HG02973 (cell line): ENCODE data around the gene TMEM131L.
"Not testable (repeated sequence)": the region's sequence is repeated elsewhere in the genome, so short reads cannot be mapped to it uniquely, and the experiment has no call there.

ENCODE experiments used
- ATAC-seq: cut with Tn5 transposase; IDR thresholded peaks from one replicate; pipeline ENCODE4 v1.9.1; 2021; ENCODE audit warnings: moderate library complexity; ENCODE audit not compliant: unreplicated experiment

Gene TMEM131L

GRCh38 chr4:153609070-153609469 is 142.9 kb downstream of the TMEM131L start:
- ATAC-seq, result not testable (repeated sequence)

GRCh38 chr4:153610623-153611376 is 144.6 kb downstream of the TMEM131L start:
- no peak for ATAC-seq

- no peak for ATAC-seq
Observed at GRCh38 chr4:153611679-153612078, 145.5 kb downstream of the TMEM131L start.

DNA sequence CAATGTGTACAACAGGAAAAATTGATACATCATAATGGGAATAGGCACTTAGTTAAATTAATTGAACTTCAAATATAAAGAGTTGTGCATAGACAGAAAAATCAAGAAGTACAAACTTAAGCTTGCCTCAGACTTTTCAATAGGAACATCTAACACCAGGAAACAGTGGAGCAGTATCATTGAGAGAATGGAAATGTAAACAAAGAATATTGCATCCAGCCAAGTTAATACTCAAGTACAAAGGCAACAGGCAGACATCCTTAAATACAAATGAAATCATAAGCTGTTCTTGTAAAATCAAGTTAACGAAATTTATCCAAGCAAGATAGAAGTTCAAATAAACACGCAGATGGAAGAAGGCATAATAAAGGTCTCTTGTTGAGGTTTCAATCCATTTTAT is 146.7 kb downstream of the TMEM131L start:
- no peak for ATAC-seq

DNA sequence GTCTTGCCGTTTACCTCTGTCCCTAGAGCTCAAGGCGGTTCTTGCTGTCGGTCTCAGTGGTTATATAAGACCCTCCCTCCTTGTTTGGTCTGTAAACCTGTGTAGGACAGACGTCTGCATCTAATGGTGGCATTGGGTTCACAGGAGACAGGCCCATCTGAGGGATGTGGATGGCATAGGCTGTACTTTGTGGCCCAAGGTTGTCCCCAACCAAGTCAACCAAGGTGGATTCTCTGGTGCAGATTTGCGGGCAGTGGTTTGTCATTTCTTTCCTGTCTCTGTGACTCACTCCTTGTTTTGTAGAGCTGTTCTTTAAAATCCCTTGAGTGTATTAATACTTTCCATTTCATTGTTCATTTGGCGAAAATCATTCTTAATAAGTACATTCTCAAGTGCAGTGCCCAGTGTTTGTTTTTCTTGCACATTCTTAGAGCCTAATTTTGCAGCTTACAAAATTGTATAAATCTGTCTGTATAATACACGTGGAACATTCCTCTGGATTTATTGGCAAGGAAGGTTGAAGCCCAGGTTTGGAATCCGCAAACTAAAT is 149.9 kb downstream of the TMEM131L start:
- ATAC-seq, result no peak

GRCh38 chr4:153618833-153619232 is 152.7 kb downstream of the TMEM131L start:
- no peak for ATAC-seq

DNA sequence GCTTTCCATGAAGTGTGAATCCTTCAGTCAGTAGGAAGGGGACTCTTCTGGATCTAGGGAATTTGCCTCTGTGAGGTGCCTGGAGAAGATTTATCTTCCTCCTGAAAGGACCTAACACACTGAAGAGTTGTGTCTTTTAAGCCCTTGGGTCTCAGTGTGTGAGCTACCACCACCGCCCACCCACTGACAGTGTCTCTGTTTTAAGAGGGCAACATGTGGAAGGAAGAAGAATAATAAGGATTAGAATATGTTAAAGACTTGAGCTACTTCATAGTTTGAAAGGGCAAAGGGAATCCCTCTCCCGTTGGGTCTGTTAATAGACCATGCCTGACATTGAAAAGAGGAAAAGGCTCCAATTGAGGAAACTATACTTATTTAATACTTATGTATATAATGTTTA is 153.7 kb downstream of the TMEM131L start:
- no peak for ATAC-seq

- no peak for ATAC-seq
Observed at GRCh38 chr4:153620352-153620751, 154.2 kb downstream of the TMEM131L start.

DNA sequence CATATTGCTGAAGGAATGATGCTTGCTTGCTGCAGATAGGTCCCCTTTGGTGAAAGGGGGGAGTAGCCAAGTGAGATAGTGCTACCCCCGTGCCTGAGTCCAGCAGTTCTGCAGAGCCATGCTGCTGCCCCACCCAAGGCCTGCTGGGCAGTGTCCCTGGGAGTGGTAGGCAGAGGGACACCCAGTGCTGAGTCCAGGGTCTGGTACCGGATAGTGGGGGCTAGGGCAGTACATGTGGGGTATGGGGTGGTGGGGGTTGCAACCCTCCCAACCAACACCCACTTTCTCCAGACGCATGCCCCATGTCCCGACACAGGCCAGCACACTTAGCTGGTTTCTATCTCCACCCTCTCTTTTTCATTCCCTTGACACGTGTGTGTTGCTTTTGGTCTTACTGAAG is 155.9 kb downstream of the TMEM131L start:
- no peak for ATAC-seq

GRCh38 chr4:153622778-153623240 is 156.6 kb downstream of the TMEM131L start:
- no peak for ATAC-seq

DNA sequence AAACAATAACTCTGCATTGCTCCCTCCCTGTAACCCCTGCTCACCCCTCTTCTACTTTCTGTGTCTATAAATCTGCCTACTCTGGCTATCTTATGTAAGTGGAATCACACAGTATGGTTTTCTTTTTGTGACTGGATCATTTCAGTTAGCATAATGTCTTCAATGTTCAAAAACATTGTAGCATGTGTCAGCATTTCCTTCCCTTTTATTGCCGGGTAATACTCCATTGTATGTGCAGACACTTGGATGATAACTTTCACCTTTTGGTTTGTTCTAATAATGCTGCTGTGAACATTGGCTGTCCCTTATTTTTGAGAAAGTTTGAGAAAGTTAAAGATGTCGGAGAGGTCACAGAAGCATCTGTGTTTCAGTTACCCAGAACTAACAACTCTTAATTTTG is 157.3 kb downstream of the TMEM131L start:
- no peak for ATAC-seq

GRCh38 chr4:153628796-153629315 is 162.7 kb downstream of the TMEM131L start:
- ATAC-seq, result no peak

GRCh38 chr4:153629776-153630175 is 163.6 kb downstream of the TMEM131L start:
- no peak for ATAC-seq

DNA sequence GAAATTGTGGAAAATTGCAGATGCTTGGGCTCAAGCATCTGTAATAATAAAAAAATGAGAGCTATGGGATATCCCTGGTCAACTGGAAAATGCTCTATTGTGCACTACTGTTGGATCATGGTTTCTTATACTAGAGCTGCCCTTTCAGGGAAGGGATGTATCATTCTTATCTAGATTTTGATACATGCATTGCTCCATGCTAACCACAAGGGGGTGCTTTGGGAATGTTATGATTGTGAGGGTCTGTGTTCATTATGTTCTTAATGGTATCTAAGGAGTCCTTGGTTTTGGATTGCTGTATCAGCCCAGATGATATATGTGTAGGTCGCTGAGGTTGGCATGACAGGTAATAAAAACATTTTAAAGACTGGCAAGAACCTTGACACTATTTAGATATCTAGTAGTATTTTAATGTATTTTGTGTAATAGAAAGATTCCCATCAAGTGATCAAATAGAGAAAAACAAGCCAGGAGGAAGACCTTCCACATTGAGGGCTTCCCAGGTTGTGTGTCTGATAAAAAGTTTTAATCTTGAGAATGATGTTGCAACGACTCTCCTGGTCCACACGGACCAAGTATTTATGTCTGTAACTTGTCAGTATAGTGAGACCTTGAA is 168.7 kb downstream of the TMEM131L start:
- no peak for ATAC-seq

DNA sequence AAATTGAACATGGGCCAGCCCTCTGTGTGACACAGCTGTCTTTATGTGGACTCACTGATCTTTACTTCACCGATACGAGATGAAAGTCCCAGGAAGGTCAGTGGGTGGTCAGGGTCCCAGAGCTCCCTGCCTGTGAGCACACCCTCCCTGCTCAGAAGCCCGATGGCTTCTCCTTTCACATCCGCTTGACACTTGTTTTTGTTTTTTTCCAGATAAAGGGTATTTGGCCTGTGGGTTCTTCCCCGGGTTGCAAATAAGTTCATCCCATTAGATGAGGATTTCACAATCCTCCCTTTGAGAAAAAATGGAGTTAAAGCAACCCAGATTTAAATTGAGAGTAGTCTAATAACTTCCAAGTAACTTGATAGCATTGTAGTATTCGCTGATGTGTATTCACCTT is 169.7 kb downstream of the TMEM131L start:
- no peak for ATAC-seq

DNA sequence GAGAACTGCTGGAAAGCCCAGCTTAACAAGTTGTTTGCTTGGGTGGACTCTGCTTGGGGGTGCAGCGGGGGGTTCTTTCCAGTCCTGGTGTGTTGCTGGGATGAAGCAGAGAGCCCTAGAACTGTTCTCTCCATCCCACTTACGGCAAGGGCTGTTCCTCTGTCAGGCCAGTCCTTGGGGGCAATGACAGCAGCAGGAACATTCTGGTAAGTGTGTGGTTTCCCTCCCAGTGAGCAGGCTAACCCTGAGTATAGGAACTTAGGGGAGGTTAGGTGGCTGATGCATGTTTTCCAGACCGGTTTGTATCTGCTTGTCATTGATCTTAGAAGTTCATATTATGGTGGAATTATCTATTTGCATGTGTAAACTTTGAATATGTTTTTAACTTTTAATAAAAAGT is 171.0 kb downstream of the TMEM131L start:
- ATAC-seq, result no peak

GRCh38 chr4:153638011-153638410 is 171.9 kb downstream of the TMEM131L start:
- ATAC-seq, result no peak

GRCh38 chr4:153638999-153639398 is 172.8 kb downstream of the TMEM131L start:
- no peak for ATAC-seq

- ATAC-seq, result no peak
Observed at GRCh38 chr4:153639833-153640802, 174.0 kb downstream of the TMEM131L start.

DNA sequence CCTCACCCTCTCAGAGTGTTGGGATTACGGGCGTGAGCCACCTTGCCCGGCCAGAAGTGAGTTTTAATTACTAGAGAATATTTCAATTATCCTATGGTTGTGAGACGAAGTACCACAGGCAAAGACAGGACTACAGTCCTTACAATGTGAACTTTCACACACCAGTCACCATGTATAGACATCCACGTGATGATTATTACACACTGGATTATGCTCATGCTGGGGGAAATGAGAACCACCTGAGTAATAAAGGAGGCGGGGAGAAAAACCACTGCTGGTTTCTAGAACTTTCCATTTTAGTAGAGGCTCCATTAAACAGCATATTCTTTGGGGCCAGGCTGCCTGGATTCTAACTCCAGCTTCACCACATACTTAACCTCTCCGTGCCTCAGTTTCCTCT is 175.4 kb downstream of the TMEM131L start:
- no peak for ATAC-seq
